ENCODE results near the gene SERPINE1.

SERPINE1 gene

DNA sequence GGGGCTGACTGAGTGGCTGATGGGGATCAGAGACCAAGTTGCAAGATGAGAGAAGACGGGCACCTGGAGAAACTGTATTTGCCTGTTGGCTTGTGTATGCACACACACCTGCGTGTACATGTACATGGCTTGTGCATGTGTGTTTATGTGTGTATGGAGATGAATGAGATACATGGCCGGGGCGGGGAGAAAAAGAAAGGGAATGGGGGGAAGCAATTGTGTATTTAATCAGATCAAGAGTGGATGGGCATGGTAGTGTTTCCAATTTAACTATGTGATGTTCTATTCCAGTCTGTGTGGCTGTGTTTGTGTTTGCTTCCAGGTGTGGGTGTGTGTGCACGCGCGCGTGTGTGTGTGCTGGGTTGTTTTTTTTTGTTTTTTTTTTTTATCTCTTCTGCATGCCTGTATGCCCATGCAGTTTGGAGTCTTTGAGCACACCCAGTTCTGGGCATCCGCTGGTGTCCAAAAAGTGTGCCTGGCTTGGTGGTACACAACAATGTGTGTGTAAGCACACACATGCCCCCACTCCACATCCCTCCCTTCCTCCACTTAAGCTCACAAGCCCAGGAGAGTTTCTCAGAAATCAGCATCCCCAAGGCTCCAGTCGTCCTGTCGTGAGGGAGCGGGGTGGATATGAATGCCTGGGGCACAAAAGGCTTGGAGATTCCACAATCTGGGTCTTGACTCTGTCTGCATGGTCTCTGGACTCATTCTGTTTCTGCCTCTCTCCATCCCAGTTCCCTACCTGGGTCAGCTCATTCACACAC is 40.9 kb downstream of the SERPINE1 start:
- ChIA-PET POLR2A (ENCODE audit: low non-redundant PET) (no interaction called here), CTCF (interaction anchor here (0.5 to 1.2 kb wide), 4 partner anchors 24 to 76 kb away, joined by 3 to 16 read pairs (median 4); no protein-coding TSS in a partner anchor)
- no peak overlapping the region; the same call in 1 of the 2 replicates for H3K27ac ChIP-seq
- no peak for DNase-seq (ENCODE audit: low spot score)
- TF ChIP-seq, protein P1, sequence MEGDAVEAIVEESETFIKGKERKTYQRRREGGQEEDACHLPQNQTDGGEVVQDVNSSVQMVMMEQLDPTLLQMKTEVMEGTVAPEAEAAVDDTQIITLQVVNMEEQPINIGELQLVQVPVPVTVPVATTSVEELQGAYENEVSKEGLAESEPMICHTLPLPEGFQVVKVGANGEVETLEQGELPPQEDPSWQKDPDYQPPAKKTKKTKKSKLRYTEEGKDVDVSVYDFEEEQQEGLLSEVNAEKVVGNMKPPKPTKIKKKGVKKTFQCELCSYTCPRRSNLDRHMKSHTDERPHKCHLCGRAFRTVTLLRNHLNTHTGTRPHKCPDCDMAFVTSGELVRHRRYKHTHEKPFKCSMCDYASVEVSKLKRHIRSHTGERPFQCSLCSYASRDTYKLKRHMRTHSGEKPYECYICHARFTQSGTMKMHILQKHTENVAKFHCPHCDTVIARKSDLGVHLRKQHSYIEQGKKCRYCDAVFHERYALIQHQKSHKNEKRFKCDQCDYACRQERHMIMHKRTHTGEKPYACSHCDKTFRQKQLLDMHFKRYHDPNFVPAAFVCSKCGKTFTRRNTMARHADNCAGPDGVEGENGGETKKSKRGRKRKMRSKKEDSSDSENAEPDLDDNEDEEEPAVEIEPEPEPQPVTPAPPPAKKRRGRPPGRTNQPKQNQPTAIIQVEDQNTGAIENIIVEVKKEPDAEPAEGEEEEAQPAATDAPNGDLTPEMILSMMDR (conservative IDR thresholded peaks at IDR 0.05; ENCODE audit: low read depth): no peak

- POLR2A ChIA-PET (ENCODE audit: low non-redundant PET): no interaction called here
- no peak overlapping the region; the same call in 1 of the 2 replicates for H3K27ac ChIP-seq
- CTCF ChIA-PET: interaction anchor here (0.5 to 1.2 kb wide), 3 partner anchors 23 to 75 kb away, joined by 3 to 16 read pairs (median 3); no protein-coding TSS in a partner anchor
Measured at GRCh38 chr7:101168412-101169049, 41.6 kb downstream of the SERPINE1 start.

GRCh38 chr7:101169110-101169837 is 42.4 kb downstream of the SERPINE1 start:
- ChIA-PET POLR2A (ENCODE audit: low non-redundant PET) (no interaction called here), CTCF (interaction anchor here (1.0 to 2.7 kb wide), 3 partner anchors 25 to 81 kb away, joined by 3 to 19 read pairs (median 16); no protein-coding TSS in a partner anchor)
- no peak overlapping the region for H3K27ac ChIP-seq
- TF ChIP-seq, protein P1 (conservative IDR thresholded peaks at IDR 0.05; ENCODE audit: low read depth): no peak
- no peak for DNase-seq (ENCODE audit: low spot score)

More at GRCh38 chr7:101168412-101169049, 41.6 kb downstream of the SERPINE1 start:
- no peak for DNase-seq (ENCODE audit: low spot score)
- TF ChIP-seq, protein P1 (conservative IDR thresholded peaks at IDR 0.05; ENCODE audit: low read depth): no peak

DNA sequence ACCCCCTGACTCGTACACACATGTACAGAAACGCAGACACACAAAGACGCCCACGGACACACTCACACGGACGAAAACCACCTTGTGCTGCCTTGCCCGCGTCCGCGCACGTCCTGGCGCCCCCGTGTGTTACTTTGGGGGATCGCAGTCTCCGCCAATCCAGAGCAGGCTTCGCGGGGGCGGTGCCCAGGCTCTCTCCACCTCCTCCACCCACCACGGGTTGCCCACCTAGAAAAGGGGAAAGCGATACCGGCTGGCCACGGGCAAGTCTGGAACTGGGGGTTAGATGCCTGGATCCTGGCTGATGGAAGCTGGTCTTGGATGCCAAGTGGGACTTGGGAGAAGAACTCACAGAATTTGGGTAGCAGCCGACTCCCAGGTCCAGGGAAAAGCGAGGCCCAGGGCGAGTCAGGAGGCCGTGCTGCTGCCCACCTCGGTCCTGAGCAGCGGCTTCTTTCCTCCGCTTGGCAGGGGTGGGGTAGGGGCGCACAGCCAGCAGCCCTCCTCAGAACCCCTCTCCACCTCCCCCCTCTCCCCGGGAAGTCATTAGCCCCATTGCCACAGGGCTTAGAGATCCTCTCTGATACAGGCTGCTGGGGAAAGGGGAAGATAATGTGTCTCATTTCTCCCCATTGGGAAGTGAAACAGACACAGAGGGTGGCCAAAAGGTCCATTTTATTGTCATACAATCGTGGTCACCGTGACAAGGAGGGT is 43.1 kb downstream of the SERPINE1 start:
- TF ChIP-seq, protein P1 (conservative IDR thresholded peaks at IDR 0.05; ENCODE audit: low read depth): peak; percentile 99
- ChIA-PET CTCF (interaction anchor here (1.0 to 2.7 kb wide), 3 partner anchors 22 to 81 kb away, joined by 3 to 19 read pairs (median 8); no protein-coding TSS in a partner anchor), POLR2A (ENCODE audit: low non-redundant PET) (no interaction called here)
- H3K27ac ChIP-seq: no peak overlapping the region
- no peak for DNase-seq (ENCODE audit: low spot score)

GRCh38 chr7:101170617-101171441 is 43.9 kb downstream of the SERPINE1 start:
- no peak overlapping the region for H3K27ac ChIP-seq
- no peak for DNase-seq (ENCODE audit: low spot score)
- CTCF ChIA-PET: interaction anchor here (0.6 to 2.7 kb wide), 5 partner anchors 14 to 80 kb away, joined by 3 to 19 read pairs (median 6); no protein-coding TSS in a partner anchor
- TF ChIP-seq, protein P1 (conservative IDR thresholded peaks at IDR 0.05; ENCODE audit: low read depth): no peak
- POLR2A ChIA-PET (ENCODE audit: low non-redundant PET): no interaction called here

Measured in RWPE1 (cell line).